ENCODE results near the gene HSDL2.
"Not testable (repeated sequence)": the region's sequence is repeated elsewhere in the genome, so short reads cannot be mapped to it uniquely, and the experiment has no call there.

HSDL2 gene

DNA sequence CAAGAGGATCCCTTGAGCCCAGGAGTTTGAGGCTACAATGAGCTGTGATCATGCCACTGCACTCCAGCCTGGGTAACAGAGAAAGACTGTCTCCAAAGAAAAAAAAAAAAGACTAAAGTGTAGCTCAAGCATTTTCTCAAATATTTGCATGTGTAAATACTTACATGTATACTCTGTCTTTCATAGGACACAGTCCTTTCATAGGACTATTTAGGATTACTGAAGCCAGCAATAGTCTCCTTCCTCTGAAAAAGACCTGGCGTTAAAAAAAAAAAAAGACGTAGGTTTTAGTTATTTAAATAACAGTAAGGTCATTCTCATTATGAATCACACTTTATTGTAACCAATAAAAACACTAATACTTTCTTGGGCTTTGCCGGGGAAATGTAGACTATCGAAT lies 29.9 kb downstream of the HSDL2 start:
- Histone ChIP-seq H3K36me3 (ENCODE audit: control insufficient read depth in 1 of 2, insufficient read depth in 2 of 2, low read length in 2 of 2) (peaks cover 4 to 7% of the 10 kb centered on the region in 2 experiments), H3K79me2 (ENCODE audit: control insufficient read depth, insufficient read depth, low read length, poor library complexity) (no peaks in the 10 kb centered on the region), H3K9ac (ENCODE audit: low read length) (no peak overlapping the region), H2BK12ac (ENCODE audit: low read length) (no peak overlapping the region), H3K27me3 (ENCODE audit: insufficient read depth, low read length) (no peaks in the 10 kb centered on the region), H3K27ac (ENCODE audit: low read depth, low read length) (no peak overlapping the region), H4K12ac (ENCODE audit: low read depth, low read length) (no peak overlapping the region), H3K18ac (ENCODE audit: low read length) (no peak overlapping the region), H4K91ac (ENCODE audit: low read depth, low read length) (no peak overlapping the region), H3K14ac (ENCODE audit: low read length) (no peak overlapping the region), H3K4me2 (ENCODE audit: low read length) (no peak overlapping the region), H3K9me3 (ENCODE audit: insufficient read depth, low read depth, low read length) (no peaks in the 10 kb centered on the region), H4K8ac (ENCODE audit: low read depth, low read length) (no peak overlapping the region), H3K79me1 (ENCODE audit: low read length) (no peaks in the 10 kb centered on the region), H2AK5ac (ENCODE audit: low read length) (no peak overlapping the region), H2AFZ (ENCODE audit: insufficient read depth, low read length, poor library complexity) (no peak overlapping the region), H3K4ac (ENCODE audit: low read depth, low read length) (no peak overlapping the region), H3K4me1 (ENCODE audit: control insufficient read depth in 1 of 2, insufficient read depth in 2 of 2, low read length in 2 of 2) (no peaks in the 10 kb centered on the region), H2BK5ac (ENCODE audit: low read depth, low read length, poor library complexity) (no peak overlapping the region), H2BK120ac (ENCODE audit: insufficient read depth, low read length, poor library complexity) (no peak overlapping the region), H3K4me3 (ENCODE audit: low read depth, low read length) (no peak overlapping the region), H3K23ac (ENCODE audit: low read length) (no peak overlapping the region)
- no peak for DNase-seq
- WGBS (ENCODE audit: extremely low coverage, insufficient coverage, insufficient read length): no CpG with 5 or more reads among the region's 4 CpGs

DNA sequence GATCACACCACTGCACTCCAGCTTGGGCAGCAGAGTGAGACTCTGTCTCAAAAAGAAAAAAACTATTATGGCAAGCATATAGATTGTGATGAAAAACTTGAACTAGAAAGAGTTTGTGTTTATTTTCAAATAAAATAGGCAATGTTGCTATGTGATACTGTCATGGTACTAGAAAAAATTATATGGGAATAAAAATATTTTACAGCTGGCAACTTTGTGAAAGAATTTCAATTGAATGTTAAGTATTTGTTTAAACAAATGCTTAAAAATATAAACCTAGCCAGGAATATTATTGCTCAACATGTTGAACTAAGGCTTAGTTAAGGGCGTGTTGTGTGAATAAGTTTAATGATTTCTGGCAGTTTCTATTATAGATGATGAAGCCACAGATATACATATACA lies 31.7 kb downstream of the HSDL2 start:
- no CpG with 5 or more reads among the region's 1 CpG for WGBS (ENCODE audit: extremely low coverage, insufficient coverage, insufficient read length)
- no peak overlapping the region for H3K14ac ChIP-seq (ENCODE audit: low read length)
- no peaks in the 10 kb centered on the region for H3K79me1 ChIP-seq (ENCODE audit: low read length)
- no peak for DNase-seq
- no peaks in the 10 kb centered on the region for H3K9me3 ChIP-seq (ENCODE audit: insufficient read depth, low read depth, low read length)
- no peak overlapping the region for H2AK5ac ChIP-seq (ENCODE audit: low read length)
- H4K12ac ChIP-seq (ENCODE audit: low read depth, low read length): no peak overlapping the region
- no peak overlapping the region for H3K4ac ChIP-seq (ENCODE audit: low read depth, low read length)
- H4K8ac ChIP-seq (ENCODE audit: low read depth, low read length): no peak overlapping the region
- H4K91ac ChIP-seq (ENCODE audit: low read depth, low read length): no peak overlapping the region
- no peak overlapping the region for H3K23ac ChIP-seq (ENCODE audit: low read length)
- H2BK5ac ChIP-seq (ENCODE audit: low read depth, low read length, poor library complexity): no peak overlapping the region
- no peak overlapping the region for H3K4me3 ChIP-seq (ENCODE audit: low read depth, low read length)
- no peaks in the 10 kb centered on the region for H3K27me3 ChIP-seq (ENCODE audit: insufficient read depth, low read length)
- no peak overlapping the region for H2BK120ac ChIP-seq (ENCODE audit: insufficient read depth, low read length, poor library complexity)
- no peaks in the 10 kb centered on the region for H3K79me2 ChIP-seq (ENCODE audit: control insufficient read depth, insufficient read depth, low read length, poor library complexity)
- no peak overlapping the region for H3K18ac ChIP-seq (ENCODE audit: low read length)
- H3K27ac ChIP-seq (ENCODE audit: low read depth, low read length): no peak overlapping the region
- H2BK12ac ChIP-seq (ENCODE audit: low read length): no peak overlapping the region
- H3K9ac ChIP-seq (ENCODE audit: low read length): no peak overlapping the region
- H3K36me3 ChIP-seq (ENCODE audit: control insufficient read depth in 1 of 2, insufficient read depth in 2 of 2, low read length in 2 of 2): peaks cover 4 to 7% of the 10 kb centered on the region in 2 experiments
- H2AFZ ChIP-seq (ENCODE audit: insufficient read depth, low read length, poor library complexity): no peak overlapping the region
- no peaks in the 10 kb centered on the region for H3K4me1 ChIP-seq (ENCODE audit: control insufficient read depth in 1 of 2, insufficient read depth in 2 of 2, low read length in 2 of 2)
- no peak overlapping the region for H3K4me2 ChIP-seq (ENCODE audit: low read length)

DNA sequence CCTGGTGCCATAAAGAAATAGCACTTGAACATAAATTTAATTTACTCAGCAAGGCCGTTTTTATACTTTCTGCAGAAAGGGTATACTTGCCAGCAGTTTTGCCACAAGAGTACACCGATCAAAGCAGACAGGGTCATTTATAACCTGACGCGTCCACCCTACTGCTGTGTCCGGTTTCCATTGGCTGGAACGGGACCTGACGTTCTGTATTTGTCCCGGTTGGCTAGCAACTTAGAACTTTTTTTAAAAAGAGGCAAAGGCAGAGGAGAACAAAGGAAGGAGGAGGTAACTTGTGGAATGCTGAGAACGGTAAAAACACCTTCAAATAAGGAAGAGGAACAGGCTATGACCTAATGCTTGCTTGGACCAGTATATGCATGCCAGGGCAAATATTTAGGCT lies 33.8 kb downstream of the HSDL2 start:
- not testable (repeated sequence) for H3K4me2 ChIP-seq (ENCODE audit: low read length); H3K27me3 ChIP-seq (ENCODE audit: insufficient read depth, low read length); H3K9ac ChIP-seq (ENCODE audit: low read length); H3K14ac ChIP-seq (ENCODE audit: low read length); H3K23ac ChIP-seq (ENCODE audit: low read length); H4K12ac ChIP-seq (ENCODE audit: low read depth, low read length); H3K79me2 ChIP-seq (ENCODE audit: control insufficient read depth, insufficient read depth, low read length, poor library complexity); H3K4me3 ChIP-seq (ENCODE audit: low read depth, low read length); H2BK120ac ChIP-seq (ENCODE audit: insufficient read depth, low read length, poor library complexity); H3K79me1 ChIP-seq (ENCODE audit: low read length); H2AK5ac ChIP-seq (ENCODE audit: low read length); H2BK12ac ChIP-seq (ENCODE audit: low read length); H3K27ac ChIP-seq (ENCODE audit: low read depth, low read length); H2BK5ac ChIP-seq (ENCODE audit: low read depth, low read length, poor library complexity); H2AFZ ChIP-seq (ENCODE audit: insufficient read depth, low read length, poor library complexity); H3K4ac ChIP-seq (ENCODE audit: low read depth, low read length); H3K18ac ChIP-seq (ENCODE audit: low read length); H3K4me1 ChIP-seq (ENCODE audit: control insufficient read depth in 1 of 2, insufficient read depth in 2 of 2, low read length in 2 of 2); H3K9me3 ChIP-seq (ENCODE audit: insufficient read depth, low read depth, low read length); H4K91ac ChIP-seq (ENCODE audit: low read depth, low read length); DNase-seq; H4K8ac ChIP-seq (ENCODE audit: low read depth, low read length); H3K36me3 ChIP-seq (ENCODE audit: control insufficient read depth in 1 of 2, insufficient read depth in 2 of 2, low read length in 2 of 2)
- no CpG with 5 or more reads among the region's 9 CpGs for WGBS (ENCODE audit: extremely low coverage, insufficient coverage, insufficient read length)

DNA sequence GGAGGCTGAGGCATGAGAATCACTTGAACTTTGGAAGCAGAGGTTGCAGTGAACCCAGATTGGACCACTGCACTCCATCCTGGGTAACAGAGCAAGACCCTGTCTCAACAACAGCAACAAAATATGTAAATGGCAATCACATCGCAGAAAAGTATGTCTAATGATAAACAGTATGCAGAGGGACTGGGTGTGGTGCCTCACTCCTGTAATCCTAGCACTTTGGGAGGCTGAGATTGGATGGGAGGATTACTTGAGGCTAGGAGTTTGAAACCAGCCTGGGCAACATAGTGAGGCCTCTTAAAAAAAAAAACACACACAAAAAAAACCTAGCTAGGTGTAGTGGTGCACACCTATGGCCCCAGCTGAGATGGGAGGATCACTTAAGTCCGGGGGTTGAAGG lies 40.3 kb downstream of the HSDL2 start:
- Histone ChIP-seq H2BK5ac (ENCODE audit: low read depth, low read length, poor library complexity) (no peak overlapping the region), H2AFZ (ENCODE audit: insufficient read depth, low read length, poor library complexity) (no peak overlapping the region), H3K4me3 (ENCODE audit: low read depth, low read length) (no peak overlapping the region), H3K23ac (ENCODE audit: low read length) (peak overlapping the region; percentile 77), H3K27ac (ENCODE audit: low read depth, low read length) (no peak overlapping the region), H4K12ac (ENCODE audit: low read depth, low read length) (no peak overlapping the region), H2BK12ac (ENCODE audit: low read length) (no peak overlapping the region), H3K36me3 (ENCODE audit: control insufficient read depth in 1 of 2, insufficient read depth in 2 of 2, low read length in 2 of 2) (peaks cover 4 to 6% of the 10 kb centered on the region in 2 experiments), H3K27me3 (ENCODE audit: insufficient read depth, low read length) (no peaks in the 10 kb centered on the region), H3K79me2 (ENCODE audit: control insufficient read depth, insufficient read depth, low read length, poor library complexity) (no peaks in the 10 kb centered on the region), H4K91ac (ENCODE audit: low read depth, low read length) (no peak overlapping the region), H3K9ac (ENCODE audit: low read length) (no peak overlapping the region), H3K4me1 (ENCODE audit: control insufficient read depth in 1 of 2, insufficient read depth in 2 of 2, low read length in 2 of 2) (no peaks in the 10 kb centered on the region), H3K79me1 (ENCODE audit: low read length) (no peaks in the 10 kb centered on the region), H3K4ac (ENCODE audit: low read depth, low read length) (no peak overlapping the region), H3K14ac (ENCODE audit: low read length) (no peak overlapping the region), H3K18ac (ENCODE audit: low read length) (no peak overlapping the region), H4K8ac (ENCODE audit: low read depth, low read length) (no peak overlapping the region), H2BK120ac (ENCODE audit: insufficient read depth, low read length, poor library complexity) (no peak overlapping the region), H3K4me2 (ENCODE audit: low read length) (no peak overlapping the region), H2AK5ac (ENCODE audit: low read length) (no peak overlapping the region), H3K9me3 (ENCODE audit: insufficient read depth, low read depth, low read length) (no peaks in the 10 kb centered on the region)
- DNase-seq: no peak
- WGBS (ENCODE audit: extremely low coverage, insufficient coverage, insufficient read length): no CpG with 5 or more reads among the region's 2 CpGs
